ENCODE data around the gene ARHGAP42.

DNA sequence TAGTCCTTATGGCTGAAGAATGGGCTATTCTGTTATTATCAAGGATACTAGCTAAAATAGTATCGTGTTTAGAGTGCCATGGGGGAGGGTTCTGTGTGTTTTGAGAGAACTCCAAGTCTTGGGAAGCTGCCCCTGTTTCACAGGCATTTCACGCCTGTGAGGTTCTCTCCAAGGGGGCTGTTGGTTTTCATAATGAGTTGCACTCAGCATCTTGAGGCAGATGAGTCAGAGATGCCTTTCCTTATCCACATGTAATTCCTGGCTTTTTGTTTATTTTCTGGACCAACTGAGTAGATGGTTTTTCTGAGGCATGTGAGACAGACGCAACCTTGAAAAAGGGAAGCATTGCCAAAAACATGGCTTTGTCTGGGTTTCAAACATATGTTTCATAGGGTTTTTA, 203.7 kb downstream of the ARHGAP42 start:
- no peak for TF ChIP-seq POLR2A (IDR thresholded peaks at IDR 0.05)
- TF ChIP-seq, protein P1, sequence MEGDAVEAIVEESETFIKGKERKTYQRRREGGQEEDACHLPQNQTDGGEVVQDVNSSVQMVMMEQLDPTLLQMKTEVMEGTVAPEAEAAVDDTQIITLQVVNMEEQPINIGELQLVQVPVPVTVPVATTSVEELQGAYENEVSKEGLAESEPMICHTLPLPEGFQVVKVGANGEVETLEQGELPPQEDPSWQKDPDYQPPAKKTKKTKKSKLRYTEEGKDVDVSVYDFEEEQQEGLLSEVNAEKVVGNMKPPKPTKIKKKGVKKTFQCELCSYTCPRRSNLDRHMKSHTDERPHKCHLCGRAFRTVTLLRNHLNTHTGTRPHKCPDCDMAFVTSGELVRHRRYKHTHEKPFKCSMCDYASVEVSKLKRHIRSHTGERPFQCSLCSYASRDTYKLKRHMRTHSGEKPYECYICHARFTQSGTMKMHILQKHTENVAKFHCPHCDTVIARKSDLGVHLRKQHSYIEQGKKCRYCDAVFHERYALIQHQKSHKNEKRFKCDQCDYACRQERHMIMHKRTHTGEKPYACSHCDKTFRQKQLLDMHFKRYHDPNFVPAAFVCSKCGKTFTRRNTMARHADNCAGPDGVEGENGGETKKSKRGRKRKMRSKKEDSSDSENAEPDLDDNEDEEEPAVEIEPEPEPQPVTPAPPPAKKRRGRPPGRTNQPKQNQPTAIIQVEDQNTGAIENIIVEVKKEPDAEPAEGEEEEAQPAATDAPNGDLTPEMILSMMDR (IDR thresholded peaks at IDR 0.05): no peak

Data from testis (tissue), 2 donors.